CD4-positive, alpha-beta T cell (primary cell): Measurements from ENCODE around the gene LPCAT1. TPM values are rescaled to one million over a fixed set of nuclear protein-coding genes. Genes with fewer than 3 reads are reported as not detected.
"Not testable (repeated sequence)": the region's sequence is repeated elsewhere in the genome, so short reads cannot be mapped to it uniquely, and the experiment has no call there.

Experiments
- ATAC-seq: fragments of 200-7000 bp; cut with Tn5 transposase; one replicate; pipeline ENCODE4 v1.10.0; 2022; ENCODE audit warnings: mild to moderate bottlenecking; ENCODE audit not compliant: poor library complexity
- CTCF ChIA-PET: fragments of 350-600 bp; sonication (Branson Sonifier 250); formaldehyde crosslinking; loops from one replicate; lab custom pipeline; 2021; ENCODE audit warnings: antibody characterized with exemption, inconsistent platforms; lab: Charles Lee
- POLR2A ChIA-PET: fragments of 350-600 bp; sonication (Branson Sonifier 250); formaldehyde crosslinking; loops from one replicate; lab custom pipeline; 2021; ENCODE audit warnings: antibody characterized with exemption, inconsistent platforms; lab: Charles Lee
- DNase-seq, 14 experiments: peaks; one replicate each; pipeline ENCODE4 v3.0.0-alpha.2; 2013 to 2020; ENCODE audit warnings: mixed read lengths in 2 of 14
- H3K27ac ChIP-seq, 2 donors: one replicate each; pipeline versions ENCODE4 v1.5.1 to v1.7.0; 2013; ENCODE audit warnings: low read length in 2 of 2, low read depth in 1 of 2, mild to moderate bottlenecking in 1 of 2
- H3K27me3 ChIP-seq, 2 experiments: 1 replicate in 1 of 2; 2 replicates in 1 of 2; pipeline versions ENCODE4 v1.6.1 to v1.7.0; 2013; ENCODE audit warnings: low read length in 2 of 2, control low read depth in 1 of 2, mild to moderate bottlenecking in 1 of 2, moderate library complexity in 1 of 2; ENCODE audit not compliant: insufficient read depth in 2 of 2, control insufficient read depth in 1 of 2
- H3K36me3 ChIP-seq: one replicate; pipeline ENCODE4 v1.6.1; 2013; ENCODE audit warnings: low read length, control low read depth; ENCODE audit not compliant: insufficient read depth
- H3K4me1 ChIP-seq: one replicate; pipeline ENCODE4 v1.6.1; 2013; ENCODE audit warnings: low read length, control low read depth; ENCODE audit not compliant: insufficient read depth
- H3K4me3 ChIP-seq: one replicate; pipeline ENCODE4 v1.5.1; 2013; ENCODE audit warnings: mild to moderate bottlenecking, low read length, moderate library complexity
- H3K9me3 ChIP-seq, 2 experiments: 1 replicate in 1 of 2; 2 replicates in 1 of 2; pipeline versions ENCODE4 v1.6.1 to v1.7.0; 2013; ENCODE audit warnings: low read length in 2 of 2, mild to moderate bottlenecking in 2 of 2, control low read depth in 1 of 2, moderate library complexity in 1 of 2; ENCODE audit not compliant: control insufficient read depth in 1 of 2, insufficient read depth in 1 of 2
- H3K27ac Mint-ChIP-seq: one replicate; pipeline ENCODE4 v1.8.0; 2020; ENCODE audit warnings: mixed read lengths
- H3K27me3 Mint-ChIP-seq: one replicate; pipeline ENCODE4 v1.8.0; 2021; ENCODE audit warnings: mixed read lengths
- H3K36me3 Mint-ChIP-seq: one replicate; pipeline ENCODE4 v1.8.0; 2021; ENCODE audit warnings: low read depth, mixed read lengths
- H3K4me1 Mint-ChIP-seq: one replicate; pipeline ENCODE4 v1.8.0; 2021; ENCODE audit warnings: low read depth, mixed read lengths
- H3K4me3 Mint-ChIP-seq: one replicate; pipeline ENCODE4 v1.8.0; 2020; ENCODE audit warnings: mild to moderate bottlenecking, mixed read lengths
- H3K9me3 Mint-ChIP-seq: one replicate; pipeline ENCODE4 v1.8.0; 2020; ENCODE audit warnings: mixed read lengths
- intact Hi-C, 2 experiments: fragments of 100-400 bp; cut with DNase I in 1 of 2; cut with micrococcal nuclease in 1 of 2; formaldehyde crosslinking; loops; one replicate each; pipeline versions ENCODE4 v1.15.1 to v1.9.0; 2023 to 2025; cut with DNase I, micrococcal nuclease
- polyA plus RNA-seq, 2 donors: library from polyadenylated mRNA; unstranded; fragments of 120-200 nt; gene quantifications; one replicate each; pipeline ENCODE4 v1.2.1, GENCODE V29; 2013
- total RNA-seq, 174 experiments: library from RNA in 2 of 174; stranded (reverse) in 2 of 174; gene quantifications; one replicate each; pipeline ENCODE4 v1.2.3 and lab custom pipeline; 2021 to 2026
- TF ChIP-seq, protein P1 (sequence below): fragments of 200-600 bp; IDR thresholded peaks from one replicate; pipeline ENCODE4 v1.8.0; 2022; ENCODE audit warnings: antibody characterized with exemption, mild to moderate bottlenecking

Gene LPCAT1, protein sequence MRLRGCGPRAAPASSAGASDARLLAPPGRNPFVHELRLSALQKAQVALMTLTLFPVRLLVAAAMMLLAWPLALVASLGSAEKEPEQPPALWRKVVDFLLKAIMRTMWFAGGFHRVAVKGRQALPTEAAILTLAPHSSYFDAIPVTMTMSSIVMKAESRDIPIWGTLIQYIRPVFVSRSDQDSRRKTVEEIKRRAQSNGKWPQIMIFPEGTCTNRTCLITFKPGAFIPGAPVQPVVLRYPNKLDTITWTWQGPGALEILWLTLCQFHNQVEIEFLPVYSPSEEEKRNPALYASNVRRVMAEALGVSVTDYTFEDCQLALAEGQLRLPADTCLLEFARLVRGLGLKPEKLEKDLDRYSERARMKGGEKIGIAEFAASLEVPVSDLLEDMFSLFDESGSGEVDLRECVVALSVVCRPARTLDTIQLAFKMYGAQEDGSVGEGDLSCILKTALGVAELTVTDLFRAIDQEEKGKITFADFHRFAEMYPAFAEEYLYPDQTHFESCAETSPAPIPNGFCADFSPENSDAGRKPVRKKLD
- total RNA-seq (10 to 100 TPM; 20.4 to 21.2 TPM), total RNA-seq (lab: John Stamatoyannopoulos, UW) (17.0 to 137 (median 70.2) reads per million in 172 experiments)
- polyA plus RNA-seq (2013, experiment 1 of 2): 39.8 TPM
- 34.4 TPM for polyA plus RNA-seq (2013, experiment 2 of 2)

DNA sequence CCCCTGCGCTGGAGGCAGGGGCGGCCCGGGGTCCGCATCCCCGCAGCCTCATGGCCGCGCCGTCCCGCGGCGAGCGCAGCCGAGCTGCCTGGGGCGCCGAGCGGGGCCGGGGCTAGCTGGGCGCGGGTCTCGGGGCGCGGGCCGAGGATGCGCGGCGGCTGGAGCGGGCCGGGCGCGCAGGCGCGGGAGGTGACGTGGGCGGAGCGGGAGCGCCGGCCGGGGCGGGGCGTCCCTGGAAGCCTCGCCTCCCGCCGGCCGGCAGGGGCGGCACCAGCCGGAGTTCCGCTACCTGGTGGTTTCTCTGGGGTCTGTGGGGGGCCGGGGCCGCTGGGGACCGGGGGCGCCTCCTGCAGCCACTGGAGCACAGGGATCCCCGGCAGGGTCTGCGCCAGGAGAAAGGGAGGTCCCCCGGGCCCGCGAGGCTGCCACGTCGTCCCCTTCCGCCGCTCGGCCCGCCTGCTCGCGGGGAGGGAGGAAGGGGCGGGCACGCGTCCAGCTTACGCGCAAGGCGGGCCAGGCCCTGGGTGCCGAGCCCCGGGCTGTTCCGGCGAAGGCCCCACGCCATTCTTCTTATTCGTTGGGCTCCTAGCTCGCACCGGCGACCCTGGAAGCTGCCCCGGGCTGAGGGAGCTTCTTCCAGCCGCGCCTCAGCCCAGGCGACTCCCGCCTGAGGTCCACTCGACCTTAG, at the start of gene LPCAT1:
TSS of gene LPCAT1 (minus strand) at position 168 of the 688 bp plus-strand sequence. CDS start at position 52, 116 bp downstream.
- Histone ChIP-seq H3K4me1 (peaks cover 37% of the 10 kb centered on the region), H3K9me3 (no peaks in the 10 kb centered on the region), H3K27me3 (no peaks in the 10 kb centered on the region), H3K4me3 (peak within 1 kb of the TSS; percentile 56), H3K27ac (peak within 1 kb of the TSS; percentile 40 to 66), H3K36me3 (peaks cover 8% of the 10 kb centered on the region)
- H3K4me1 Mint-ChIP-seq: peaks cover 24% of the 10 kb centered on the region
- no peaks in the 10 kb centered on the region for H3K9me3 Mint-ChIP-seq
- POLR2A ChIA-PET: interaction anchor here (0.9 to 1.6 kb wide), 4 partner anchors 12 to 179 kb away, joined by 3 to 20 read pairs (median 4); partner anchors contain the start of gene CLPTM1L
- no peaks in the 10 kb centered on the region for H3K27me3 Mint-ChIP-seq
- ATAC-seq (peak; percentile 90), DNase-seq (peak; percentile 38 to 89 (median 70))
- peak within 1 kb of the TSS; percentile 79 for H3K27ac Mint-ChIP-seq
- H3K4me3 Mint-ChIP-seq: peak within 1 kb of the TSS; percentile 90
- H3K36me3 Mint-ChIP-seq: peaks cover 17% of the 10 kb centered on the region
- TF ChIP-seq, protein P1, sequence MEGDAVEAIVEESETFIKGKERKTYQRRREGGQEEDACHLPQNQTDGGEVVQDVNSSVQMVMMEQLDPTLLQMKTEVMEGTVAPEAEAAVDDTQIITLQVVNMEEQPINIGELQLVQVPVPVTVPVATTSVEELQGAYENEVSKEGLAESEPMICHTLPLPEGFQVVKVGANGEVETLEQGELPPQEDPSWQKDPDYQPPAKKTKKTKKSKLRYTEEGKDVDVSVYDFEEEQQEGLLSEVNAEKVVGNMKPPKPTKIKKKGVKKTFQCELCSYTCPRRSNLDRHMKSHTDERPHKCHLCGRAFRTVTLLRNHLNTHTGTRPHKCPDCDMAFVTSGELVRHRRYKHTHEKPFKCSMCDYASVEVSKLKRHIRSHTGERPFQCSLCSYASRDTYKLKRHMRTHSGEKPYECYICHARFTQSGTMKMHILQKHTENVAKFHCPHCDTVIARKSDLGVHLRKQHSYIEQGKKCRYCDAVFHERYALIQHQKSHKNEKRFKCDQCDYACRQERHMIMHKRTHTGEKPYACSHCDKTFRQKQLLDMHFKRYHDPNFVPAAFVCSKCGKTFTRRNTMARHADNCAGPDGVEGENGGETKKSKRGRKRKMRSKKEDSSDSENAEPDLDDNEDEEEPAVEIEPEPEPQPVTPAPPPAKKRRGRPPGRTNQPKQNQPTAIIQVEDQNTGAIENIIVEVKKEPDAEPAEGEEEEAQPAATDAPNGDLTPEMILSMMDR: no peak
- CTCF ChIA-PET: no interaction called here
- intact Hi-C loops: loop anchor here in 1 of 2 experiments (5.0 kb wide), 4 partner anchors 137 to 422 kb away; partner anchors contain the start of gene CLPTM1L

DNA sequence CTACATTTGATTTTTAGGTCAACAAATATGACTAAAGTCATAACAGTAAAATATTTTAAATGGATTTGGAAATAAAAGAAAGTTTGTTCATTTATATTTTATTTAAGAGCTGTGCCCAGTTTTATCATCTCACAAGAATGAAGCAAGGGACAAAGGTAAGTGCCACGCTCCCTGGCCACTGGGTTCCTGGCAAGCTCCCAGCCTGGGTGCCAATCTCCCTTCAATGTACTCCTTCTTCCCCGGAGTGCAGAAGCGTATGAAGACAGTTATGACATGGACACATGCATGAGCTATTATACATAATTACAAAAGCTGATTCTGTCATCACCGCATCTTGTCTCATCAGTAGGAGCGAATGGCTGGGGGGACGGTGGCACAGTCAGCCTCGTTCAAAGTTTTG, 48.1 kb upstream of the LPCAT1 start:
- DNase-seq, H3K9me3 Mint-ChIP-seq, H3K9me3 ChIP-seq, H3K27me3 Mint-ChIP-seq, H3K36me3 ChIP-seq, H3K4me3 Mint-ChIP-seq, H3K27ac ChIP-seq, H3K4me1 ChIP-seq, POLR2A ChIA-PET, CTCF ChIA-PET, H3K27me3 ChIP-seq, H3K4me3 ChIP-seq, intact Hi-C loops, H3K4me1 Mint-ChIP-seq, H3K27ac Mint-ChIP-seq, ATAC-seq: not testable (repeated sequence)
- peaks cover 27% of the 10 kb centered on the region for H3K36me3 Mint-ChIP-seq

DNA sequence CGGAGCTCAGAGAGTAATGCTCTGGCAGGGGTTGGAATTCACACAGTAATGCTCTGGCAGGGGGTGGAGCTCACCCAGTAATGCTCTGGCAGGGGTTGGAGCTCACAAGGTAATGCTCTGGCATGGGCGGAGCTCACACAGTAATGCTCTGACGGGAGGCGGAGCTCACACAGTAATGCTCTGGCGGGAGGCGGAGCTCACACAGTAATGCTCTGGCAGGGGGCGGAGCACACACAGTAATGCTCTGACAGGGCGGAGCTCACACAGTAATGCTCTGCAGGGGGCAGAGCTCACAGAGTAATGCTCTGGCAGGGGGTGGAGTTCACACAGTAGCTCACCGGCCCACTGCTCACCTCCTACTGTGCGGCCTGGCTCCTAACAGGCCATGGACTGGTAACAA, 47.2 kb upstream of the LPCAT1 start:
- Mint-ChIP-seq H3K4me3 (no peak overlapping the region), H3K27me3 (no peaks in the 10 kb centered on the region), H3K4me1 (no peaks in the 10 kb centered on the region), H3K9me3 (no peaks in the 10 kb centered on the region), H3K27ac (no peak overlapping the region), H3K36me3 (peaks cover 28% of the 10 kb centered on the region)
- TF ChIP-seq, protein P1: no peak
- Histone ChIP-seq H3K4me3 (no peak overlapping the region), H3K4me1 (no peaks in the 10 kb centered on the region), H3K27ac (no peak overlapping the region), H3K27me3 (no peaks in the 10 kb centered on the region), H3K36me3 (no peaks in the 10 kb centered on the region), H3K9me3 (no peaks in the 10 kb centered on the region)
- intact Hi-C loops: no loop called here
- ChIA-PET POLR2A (interaction anchor here (0.9 kb wide), 1 partner anchor 34 kb away, joined by 3 read pairs; no protein-coding TSS in a partner anchor), CTCF (no interaction called here)
- no peak for ATAC-seq
- DNase-seq: peak in 1 of 14 experiments; percentile 41
